Panc1 (cell line): Measurements from ENCODE around the gene MARK2. TPM values are rescaled to one million over a fixed set of nuclear protein-coding genes. Genes with fewer than 3 reads are reported as not detected.

Source experiments
- ATAC-seq: fragments of 200-7000 bp; cut with Tn5 transposase; 2 replicates; pipeline ENCODE4 v1.9.1; 2020; ENCODE audit warnings: mild to moderate bottlenecking, moderate library complexity
- BruUV-seq: library from RNA; stranded (reverse); fragments of 400-500 nt; replicated peaks from 2 replicates; lab custom pipeline; 2021; lab: Mats Ljungman, UMichigan
- CTCF ChIA-PET: fragments of 300-600 bp; sonication (Branson Sonifier 250); formaldehyde crosslinking; loops from one replicate; lab custom pipeline; 2022; ENCODE audit warnings: antibody characterized with exemption; lab: Charles Lee
- POLR2A ChIA-PET: fragments of 300-600 bp; sonication (Branson Sonifier 250); formaldehyde crosslinking; loops from one replicate; lab custom pipeline; 2022; ENCODE audit warnings: antibody characterized with exemption; lab: Charles Lee
- DNase-seq: peaks from one replicate; pipeline ENCODE4 v3.0.0-alpha.2; 2010; ENCODE audit warnings: low read depth, low spot score
- H3K27ac ChIP-seq: 2 replicates; pipeline ENCODE4 v1.5.1; 2011; ENCODE audit warnings: mild to moderate bottlenecking, low read length, inconsistent platforms
- H3K27me3 ChIP-seq: fragments of 200-500 bp; sonication (Bioruptor generic); 2 replicates; pipeline ENCODE4 v1.6.0; 2014; ENCODE audit warnings: low read length, inconsistent platforms; ENCODE audit not compliant: control insufficient read depth, insufficient read depth
- H3K36me3 ChIP-seq: fragments of 200-500 bp; sonication (Bioruptor generic); 2 replicates; pipeline ENCODE4 v1.5.1; 2014; ENCODE audit warnings: inconsistent platforms, mild to moderate bottlenecking, low read length, moderate library complexity; ENCODE audit not compliant: control insufficient read depth, insufficient read depth
- H3K4me1 ChIP-seq: 2 replicates; pipeline ENCODE4 v1.5.1; 2011; ENCODE audit warnings: inconsistent platforms, mild to moderate bottlenecking, low read length, moderate library complexity; ENCODE audit not compliant: control insufficient read depth, insufficient read depth
- H3K4me3 ChIP-seq, 2 experiments: 2 replicates each; pipeline ENCODE4 v1.5.1; 2011 to 2012; ENCODE audit warnings: low read depth in 2 of 2, low read length in 2 of 2, mild to moderate bottlenecking in 2 of 2, inconsistent platforms in 1 of 2, moderate library complexity in 1 of 2
- H3K9me3 ChIP-seq: fragments of 200-500 bp; sonication (Bioruptor generic); 2 replicates; pipeline ENCODE4 v1.5.1; 2014; ENCODE audit warnings: low read depth, mild to moderate bottlenecking, inconsistent platforms, low read length, moderate library complexity; ENCODE audit not compliant: control insufficient read depth, insufficient read depth
- CTCF ChIP-seq: fragments of 450-650 bp; IDR thresholded peaks from 2 replicates; pipeline ENCODE4 v1.5.1; 2017; ENCODE audit warnings: mild to moderate bottlenecking
- POLR2AphosphoS5 ChIP-seq: IDR thresholded peaks from 2 replicates; pipeline ENCODE4 v1.6.1; 2012; ENCODE audit warnings: mild to moderate bottlenecking, low read depth, low read length, moderate library complexity
- REST ChIP-seq, 2 experiments: IDR thresholded peaks; 2 replicates each; pipeline ENCODE4 v1.6.1; 2011 to 2012; ENCODE audit warnings: low read depth in 2 of 2, control low read depth in 1 of 2, low read length in 1 of 2, mild to moderate bottlenecking in 1 of 2, moderate library complexity in 1 of 2; ENCODE audit not compliant: insufficient read depth in 1 of 2
- SIN3A ChIP-seq: IDR thresholded peaks from 2 replicates; pipeline ENCODE4 v1.6.1; 2012; ENCODE audit warnings: low read depth, mild to moderate bottlenecking, low read length, moderate library complexity, borderline replicate concordance; ENCODE audit not compliant: insufficient read depth
- TCF7L2 ChIP-seq: IDR thresholded peaks from 2 replicates; pipeline ENCODE4 v1.6.1; 2011; ENCODE audit warnings: mild to moderate bottlenecking, low read depth, low read length, inconsistent platforms
- in situ Hi-C: cut with HindIII; loops from 2 replicates; pipeline ENCODE4 v1.10.0; 2016; ENCODE audit warnings: low sequenced_read_pairs, low pct_unique_long_range_greater_than_20kb
- intact Hi-C: fragments of 100-400 bp; cut with micrococcal nuclease; formaldehyde crosslinking; loops from one replicate; pipeline ENCODE4 v1.10.0; 2022; ENCODE audit not compliant: unreplicated experiment
- total RNA-seq: library from RNA; stranded (reverse); gene quantifications from one replicate; pipeline ENCODE4 v1.2.1, GENCODE V29; 2021; ENCODE audit not compliant: unreplicated experiment

MARK2 gene
- total RNA-seq, 1 experiment from 2014 or later = 41.1 TPM

GRCh38 chr11:63923319-63923718 lies 84.4 kb downstream of the MARK2 start:
- ATAC-seq = no peak
- CTCF ChIA-PET = interaction anchor here (0.7 kb wide), 1 partner anchor 84 kb away, joined by 3 read pairs; the partner anchor contains the start of gene MARK2

GRCh38 chr11:63929616-63930015 lies 90.7 kb downstream of the MARK2 start:
- Histone ChIP-seq H3K27me3 (no peaks in the 10 kb centered on the region), H3K4me3 (no peak overlapping the region), H3K27ac (no peak overlapping the region), H3K4me1 (no peaks in the 10 kb centered on the region), H3K9me3 (no peaks in the 10 kb centered on the region), H3K36me3 (no peaks in the 10 kb centered on the region)
- ChIA-PET CTCF (no interaction called here), POLR2A (interaction anchor here (0.6 to 0.7 kb wide), 2 partner anchors 20 to 248 kb away, joined by 5 to 12 read pairs; no protein-coding TSS in a partner anchor)
- intact Hi-C loops (no loop called here), in situ Hi-C loops (no loop called here)
- no peak for TF ChIP-seq CTCF
- TF ChIP-seq REST (IDR thresholded peaks at IDR 0.05; ENCODE audit: insufficient read depth in 1 of 2, low read depth in 2 of 2, low read length in 1 of 2) = no peak
- TF ChIP-seq TCF7L2 = no peak
- TF ChIP-seq SIN3A = no peak
- no peak for TF ChIP-seq POLR2AphosphoS5
- DNase-seq (no peak), ATAC-seq (no peak)
- no TSS peak for BruUV-seq

More at GRCh38 chr11:63923319-63923718, 84.4 kb downstream of the MARK2 start:
- no peak overlapping the region for H3K4me3 ChIP-seq
- no peak for DNase-seq
- intact Hi-C loops = no loop called here
- H3K27me3 ChIP-seq = no peaks in the 10 kb centered on the region
- H3K27ac ChIP-seq = no peak overlapping the region
- TF ChIP-seq SIN3A (no peak), CTCF (no peak), REST (IDR thresholded peaks at IDR 0.05; ENCODE audit: insufficient read depth in 1 of 2, low read depth in 2 of 2, low read length in 1 of 2) (no peak), POLR2AphosphoS5 (no peak), TCF7L2 (no peak)
- no peaks in the 10 kb centered on the region for H3K36me3 ChIP-seq
- POLR2A ChIA-PET = no interaction called here
- H3K9me3 ChIP-seq = no peaks in the 10 kb centered on the region
- no TSS peak for BruUV-seq
- in situ Hi-C loops = no loop called here
- peaks cover 12% of the 10 kb centered on the region for H3K4me1 ChIP-seq
